Measurements from ENCODE around the gene TOX3. TPM values are rescaled to one million over a fixed set of nuclear protein-coding genes. Genes with fewer than 3 reads are reported as not detected.

Gene TOX3
- polyA plus RNA-seq, 1 of the 3 experiments (the other 2 are of a cell fraction): not detected

- CTCF ChIA-PET: no interaction called here
- Histone ChIP-seq H3K9me3 (no peaks in the 10 kb centered on the region), H3K79me2 (ENCODE audit: insufficient read depth) (no peaks in the 10 kb centered on the region), H3K27ac (ENCODE audit: low read depth in 2 of 2, low read length in 1 of 2) (no peak overlapping the region), H3K9ac (no peak overlapping the region), H3K4me3 (ENCODE audit: low read depth in 2 of 2, low read length in 1 of 2) (no peak overlapping the region), H4K20me1 (ENCODE audit: insufficient read depth) (no peaks in the 10 kb centered on the region), H3K4me2 (no peak overlapping the region), H3F3A (replicated peaks; ENCODE audit: insufficient read depth) (no peaks in the 10 kb centered on the region), H3K36me3 (replicated peaks in 1 of 2; ENCODE audit: control insufficient read depth in 1 of 2, insufficient read depth in 2 of 2, low read length in 1 of 2) (no peaks in the 10 kb centered on the region), H3K27me3 (ENCODE audit: insufficient read depth) (no peaks in the 10 kb centered on the region), H3K9me2 (no peaks in the 10 kb centered on the region), H3K4me1 (ENCODE audit: control insufficient read depth in 1 of 2, insufficient read depth in 2 of 2, low read depth in 1 of 2, low read length in 1 of 2) (no peaks in the 10 kb centered on the region; a peak in 1 of 4 replicates), H2AFZ (ENCODE audit: low read depth) (no peak overlapping the region)
- no peak for TF ChIP-seq ELF1 (IDR thresholded peaks at IDR 0.05)
- no peak for TF ChIP-seq RCOR1 (IDR thresholded peaks at IDR 0.05; ENCODE audit: low read length)
- no peak for TF ChIP-seq FOSL2 (IDR thresholded peaks at IDR 0.05; ENCODE audit: borderline replicate concordance, low read depth)
- no peak for TF ChIP-seq CHD2 (IDR thresholded peaks at IDR 0.05; ENCODE audit: low read length, partially characterized antibody)
- no peak for TF ChIP-seq RFX5 (IDR thresholded peaks at IDR 0.05; ENCODE audit: low read length)
- no peak for TF ChIP-seq GATA2 (CRISPR knock-in tag; IDR thresholded peaks at IDR 0.05)
- TF ChIP-seq EP300 (IDR thresholded peaks at IDR 0.05; ENCODE audit: borderline replicate concordance in 1 of 2, low read depth in 1 of 2, low read length in 1 of 2): no peak
- no peak for TF ChIP-seq FOXJ3 (CRISPR knock-in tag; IDR thresholded peaks at IDR 0.05)
- no peak for TF ChIP-seq NRF1 (IDR thresholded peaks at IDR 0.05; ENCODE audit: low read depth, low read length)
- no peak for TF ChIP-seq EZH2phosphoT487 (IDR thresholded peaks at IDR 0.05; ENCODE audit: borderline replicate concordance, low read depth)
- TF ChIP-seq TEAD4 (IDR thresholded peaks at IDR 0.05; ENCODE audit: borderline replicate concordance, insufficient read depth): no peak
- no peak for TF ChIP-seq SMC3 (IDR thresholded peaks at IDR 0.05; ENCODE audit: low read depth, low read length)
- TF ChIP-seq IRF3 (IDR thresholded peaks at IDR 0.05; ENCODE audit: low read depth, low read length): no peak
- TF ChIP-seq YY1 (IDR thresholded peaks at IDR 0.05; ENCODE audit: low read depth): no peak
- POLR2A ChIA-PET: no interaction called here
- 37% methylated on average over 6 of the region's 6 CpGs for WGBS (ENCODE audit: low lambda C conversion rate)
- DNase-seq: no peak
Observed at GRCh38 chr16:52469091-52469490, 77.9 kb downstream of the TOX3 start.

GRCh38 chr16:52467753-52468152, 79.2 kb downstream of the TOX3 start:
- TF ChIP-seq NFIC (IDR thresholded peaks at IDR 0.05; ENCODE audit: borderline replicate concordance) (no peak), GATA2 (CRISPR knock-in tag; IDR thresholded peaks at IDR 0.05) (no peak), EP300 (IDR thresholded peaks at IDR 0.05; ENCODE audit: borderline replicate concordance in 1 of 2, low read depth in 1 of 2, low read length in 1 of 2) (no peak), YY1 (IDR thresholded peaks at IDR 0.05; ENCODE audit: low read depth) (no peak), TCF12 (IDR thresholded peaks at IDR 0.05) (no peak), JUND (IDR thresholded peaks at IDR 0.05) (no peak), FOSL2 (IDR thresholded peaks at IDR 0.05; ENCODE audit: borderline replicate concordance, low read depth) (no peak), SMC3 (IDR thresholded peaks at IDR 0.05; ENCODE audit: low read depth, low read length) (no peak)
- CTCF ChIA-PET: no interaction called here
- 58% methylated on average over 1 of the region's 1 CpG for WGBS (ENCODE audit: low lambda C conversion rate)

More at GRCh38 chr16:52467753-52468152, 79.2 kb downstream of the TOX3 start:
- Histone ChIP-seq H3K27me3 (ENCODE audit: insufficient read depth) (no peaks in the 10 kb centered on the region), H3K9ac (no peak overlapping the region), H3K27ac (ENCODE audit: low read depth in 2 of 2, low read length in 1 of 2) (no peak overlapping the region), H3K9me3 (no peaks in the 10 kb centered on the region), H3K4me2 (no peak overlapping the region), H3K4me3 (ENCODE audit: low read depth in 2 of 2, low read length in 1 of 2) (no peak overlapping the region), H3K36me3 (replicated peaks in 1 of 2; ENCODE audit: control insufficient read depth in 1 of 2, insufficient read depth in 2 of 2, low read length in 1 of 2) (no peaks in the 10 kb centered on the region), H2AFZ (ENCODE audit: low read depth) (no peak overlapping the region), H4K20me1 (ENCODE audit: insufficient read depth) (no peaks in the 10 kb centered on the region), H3K4me1 (ENCODE audit: control insufficient read depth in 1 of 2, insufficient read depth in 2 of 2, low read depth in 1 of 2, low read length in 1 of 2) (no peaks in the 10 kb centered on the region; a peak in 1 of 4 replicates), H3K79me2 (ENCODE audit: insufficient read depth) (no peaks in the 10 kb centered on the region), H3F3A (replicated peaks; ENCODE audit: insufficient read depth) (no peaks in the 10 kb centered on the region), H3K9me2 (no peaks in the 10 kb centered on the region)
- POLR2A ChIA-PET: no interaction called here
- no peak for DNase-seq
